Right lung (tissue), 10 donors: ENCODE data around the gene DPP8. TPM values are rescaled to one million over a fixed set of nuclear protein-coding genes. Genes with fewer than 3 reads are reported as not detected.
"Not testable (repeated sequence)": the region's sequence is repeated elsewhere in the genome, so short reads cannot be mapped to it uniquely, and the experiment has no call there.

Experiments
- DNase-seq, 2 donors: peaks; one replicate each; pipeline ENCODE4 v3.0.0-alpha.2; 2013
- long read RNA-seq, 8 donors: transcript quantifications; one replicate each; lab custom pipeline, GENCODE V29; 2026
- polyA plus RNA-seq, 5 donors: library from polyadenylated mRNA; unstranded; fragments of 120-200 nt; gene quantifications; one replicate each; pipeline versions ENCODE4 v1.2.1 to v1.2.3, GENCODE V29; 2013; ENCODE audit warnings: inconsistent platforms in 1 of 5, low replicate concordance in 1 of 5; ENCODE audit not compliant: insufficient read length in 5 of 5, insufficient read depth in 1 of 5

The DPP8 gene
- polyA plus RNA-seq = 10 to 100 TPM; 20.9 to 34.6 (median 32.1) TPM
- long read RNA-seq, donor 1, partial matches to known transcripts = 65 of 66 reads
- long read RNA-seq, donor 1, other reads (novel, unspliced or antisense) = 0 of 66 reads
- long read RNA-seq, donor 2 = 0 reads
- long read RNA-seq, donor 3, partial matches to known transcripts = 441 of 442 reads
- long read RNA-seq, donor 3, other reads (novel, unspliced or antisense) = 0 of 442 reads
- long read RNA-seq, donor 4 = 0 reads
- long read RNA-seq, donor 5, partial matches to known transcripts = 12 of 13 reads
- long read RNA-seq, donor 5, other reads (novel, unspliced or antisense) = 0 of 13 reads
- long read RNA-seq, donor 6, partial matches to known transcripts = 19 of 152 reads
- long read RNA-seq, donor 6, other reads (novel, unspliced or antisense) = 131 of 152 reads
- long read RNA-seq, donor 7, partial matches to known transcripts = 737 of 757 reads
- long read RNA-seq, donor 7, other reads (novel, unspliced or antisense) = 19 of 757 reads
- long read RNA-seq, donor 8, partial matches to known transcripts = 0 of 1 reads
- long read RNA-seq, donor 8, other reads (novel, unspliced or antisense) = 0 of 1 reads

GRCh38 chr15:65516997-65517865 is at the start of gene DPP8:
TSS of gene DPP8 (minus strand) at chr15:65517689. CDS start at chr15:65512553, 5,136 bp downstream.
- peak; percentile 89 to 91 for DNase-seq

GRCh38 chr15:65561934-65562333 is 44.4 kb upstream of the DPP8 start:
- no peak for DNase-seq

- DNase-seq = no peak
Observed at GRCh38 chr15:65559941-65560340, 42.5 kb upstream of the DPP8 start.

- DNase-seq = no peak
Observed at GRCh38 chr15:65558997-65559760, 41.7 kb upstream of the DPP8 start.

- DNase-seq = no peak
Observed at GRCh38 chr15:65558336-65558735, 40.8 kb upstream of the DPP8 start.

- DNase-seq = no peak
Observed at GRCh38 chr15:65556622-65557021, 39.1 kb upstream of the DPP8 start.

GRCh38 chr15:65553691-65554090 is 36.2 kb upstream of the DPP8 start:
- no peak for DNase-seq

GRCh38 chr15:65552851-65553250 is 35.4 kb upstream of the DPP8 start:
- not testable (repeated sequence) for DNase-seq

- DNase-seq = no peak
Observed at GRCh38 chr15:65551183-65551582, 33.7 kb upstream of the DPP8 start.

- DNase-seq = no peak
Observed at GRCh38 chr15:65550681-65551098, 33.2 kb upstream of the DPP8 start.

- DNase-seq = not testable (repeated sequence)
Observed at GRCh38 chr15:65549288-65549687, 31.8 kb upstream of the DPP8 start.

GRCh38 chr15:65547841-65548240 is 30.4 kb upstream of the DPP8 start:
- no peak for DNase-seq

GRCh38 chr15:65541231-65541820 is 23.8 kb upstream of the DPP8 start:
- DNase-seq = no peak

GRCh38 chr15:65540314-65540713 is 22.8 kb upstream of the DPP8 start:
- DNase-seq = no peak

- no peak for DNase-seq
Observed at GRCh38 chr15:65535192-65535591, 17.7 kb upstream of the DPP8 start.

- no peak for DNase-seq
Observed at GRCh38 chr15:65533057-65533756, 15.7 kb upstream of the DPP8 start.

GRCh38 chr15:65532738-65533051 is 15.2 kb upstream of the DPP8 start:
- DNase-seq = no peak

GRCh38 chr15:65530318-65531111 is 13.0 kb upstream of the DPP8 start, which contains the start of gene HACD3:
TSS of gene HACD3 (plus strand) at chr15:65530463. CDS start at chr15:65530632, 169 bp downstream.
- DNase-seq = peak; percentile 83 to 84

- DNase-seq = no peak
Observed at GRCh38 chr15:65529762-65530317, 12.4 kb upstream of the DPP8 start.
